ENCODE data around the gene ZFAND2A.
"Not testable (repeated sequence)": the region's sequence is repeated elsewhere in the genome, so short reads cannot be mapped to it uniquely, and the experiment has no call there.

ZFAND2A gene

DNA sequence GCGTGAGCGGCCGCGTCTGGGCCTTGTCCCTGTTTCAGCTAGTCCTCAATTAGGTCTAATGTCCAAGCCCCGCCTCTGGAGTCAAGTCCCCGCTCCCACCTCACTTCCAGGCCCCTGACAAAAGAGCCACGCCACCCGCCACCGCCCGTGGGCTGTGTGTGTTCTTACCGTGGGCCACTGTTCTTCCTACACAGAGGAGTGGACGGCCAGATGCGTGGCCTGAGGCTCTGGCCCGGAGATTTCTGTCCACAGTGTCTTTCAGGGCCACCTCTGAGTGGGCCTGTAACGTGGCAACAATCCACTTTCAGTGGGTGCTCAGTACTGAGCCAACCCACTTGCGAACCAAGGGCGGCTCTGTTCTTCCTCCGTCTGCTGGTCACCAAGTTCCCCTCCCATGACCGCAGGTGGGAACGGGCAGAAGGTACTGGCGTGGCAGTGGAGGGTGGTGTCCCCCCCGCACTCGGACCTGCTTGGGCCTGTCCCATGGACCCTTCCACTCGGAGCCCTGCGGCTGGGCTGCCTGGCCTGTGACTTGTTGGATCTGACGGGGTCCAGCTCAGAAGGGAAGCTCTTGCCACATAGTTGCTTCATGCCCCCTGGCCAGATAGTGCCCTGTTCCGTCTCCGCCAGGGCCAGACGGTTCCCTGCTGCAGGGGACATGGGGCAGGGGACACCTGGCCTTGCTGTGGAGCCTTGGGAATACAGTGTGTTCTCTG lies 15.0 kb upstream of the ZFAND2A start:
- no peak for DNase-seq

DNA sequence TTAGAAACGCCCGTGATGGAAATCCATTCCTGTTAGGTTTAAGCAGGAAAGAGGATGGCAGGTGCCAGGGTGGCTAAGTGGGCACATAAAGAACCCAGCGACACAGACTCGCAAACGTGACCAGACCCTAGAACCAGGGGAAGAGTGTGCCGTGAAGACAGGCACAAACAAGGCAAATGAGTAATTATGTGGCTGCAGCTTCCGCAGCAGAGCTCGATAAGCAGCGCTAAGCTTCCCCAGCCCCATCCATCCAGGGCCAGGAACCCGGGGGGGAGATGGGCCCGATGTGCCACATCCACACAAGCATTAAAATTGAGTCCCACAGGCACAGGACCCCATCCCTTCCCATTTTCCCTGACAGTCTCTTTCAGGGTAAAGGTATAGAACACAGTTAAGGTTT lies 14.0 kb upstream of the ZFAND2A start:
- no peak for DNase-seq

DNA sequence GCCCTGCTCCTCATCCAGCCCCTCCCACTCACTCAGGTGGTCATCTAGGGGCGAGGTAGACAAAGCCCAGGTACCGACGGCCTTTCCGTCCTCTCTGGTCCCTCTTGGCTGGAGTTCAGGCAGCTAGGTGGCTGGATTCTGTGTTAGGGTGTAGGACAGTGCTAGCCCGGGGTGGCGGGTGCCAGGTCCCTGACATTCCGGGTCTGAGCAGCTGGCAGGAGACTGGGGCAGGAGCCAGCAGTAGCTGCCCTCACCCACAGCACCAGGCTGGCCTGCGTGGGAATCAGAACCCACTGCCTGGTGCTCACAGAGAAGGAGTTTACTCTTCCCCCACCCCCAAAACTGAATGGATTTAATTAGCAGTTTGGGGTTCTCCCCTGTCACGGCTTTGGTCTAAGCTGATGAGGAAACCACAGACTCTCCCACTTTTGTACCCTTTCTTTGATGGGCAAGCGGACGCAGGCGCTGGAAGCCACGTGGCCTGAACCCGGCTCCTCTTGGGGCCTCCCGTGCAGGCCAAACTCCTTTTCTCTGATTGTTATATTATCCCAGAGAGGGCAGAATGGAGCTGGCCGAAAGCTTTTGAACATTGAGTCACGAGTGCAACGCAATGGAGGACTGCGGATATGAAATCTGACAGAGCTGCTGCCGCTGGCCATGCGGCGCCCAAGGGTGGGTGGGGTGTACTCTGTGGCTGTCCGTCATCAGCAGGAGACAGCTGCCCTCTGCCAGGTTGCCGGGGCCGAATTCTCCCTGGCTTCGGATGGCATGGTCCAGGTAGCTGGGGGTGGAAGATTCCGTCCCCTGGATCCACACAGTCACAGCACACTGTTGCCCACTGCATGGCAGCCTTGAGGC lies 12.9 kb upstream of the ZFAND2A start:
- DNase-seq: no peak

DNA sequence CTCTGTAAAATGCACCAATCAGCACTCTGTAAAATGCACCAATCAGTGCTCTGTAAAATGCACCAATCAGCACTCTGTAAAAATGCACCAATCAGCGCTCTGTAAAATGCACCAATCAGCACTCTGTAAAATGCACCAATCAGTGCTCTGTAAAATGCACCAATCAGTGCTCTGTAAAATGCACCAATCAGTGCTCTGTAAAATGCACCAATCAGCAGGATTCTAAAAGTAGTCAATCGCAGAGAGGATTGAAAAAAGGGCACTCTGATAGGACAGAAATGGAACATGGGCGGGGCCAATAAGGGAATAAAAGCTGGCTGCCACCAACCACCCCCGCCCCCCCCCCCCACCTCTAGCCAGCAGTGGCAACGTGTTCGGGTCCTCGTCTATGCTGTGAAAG lies 11.5 kb upstream of the ZFAND2A start:
- not testable (repeated sequence) for DNase-seq

DNA sequence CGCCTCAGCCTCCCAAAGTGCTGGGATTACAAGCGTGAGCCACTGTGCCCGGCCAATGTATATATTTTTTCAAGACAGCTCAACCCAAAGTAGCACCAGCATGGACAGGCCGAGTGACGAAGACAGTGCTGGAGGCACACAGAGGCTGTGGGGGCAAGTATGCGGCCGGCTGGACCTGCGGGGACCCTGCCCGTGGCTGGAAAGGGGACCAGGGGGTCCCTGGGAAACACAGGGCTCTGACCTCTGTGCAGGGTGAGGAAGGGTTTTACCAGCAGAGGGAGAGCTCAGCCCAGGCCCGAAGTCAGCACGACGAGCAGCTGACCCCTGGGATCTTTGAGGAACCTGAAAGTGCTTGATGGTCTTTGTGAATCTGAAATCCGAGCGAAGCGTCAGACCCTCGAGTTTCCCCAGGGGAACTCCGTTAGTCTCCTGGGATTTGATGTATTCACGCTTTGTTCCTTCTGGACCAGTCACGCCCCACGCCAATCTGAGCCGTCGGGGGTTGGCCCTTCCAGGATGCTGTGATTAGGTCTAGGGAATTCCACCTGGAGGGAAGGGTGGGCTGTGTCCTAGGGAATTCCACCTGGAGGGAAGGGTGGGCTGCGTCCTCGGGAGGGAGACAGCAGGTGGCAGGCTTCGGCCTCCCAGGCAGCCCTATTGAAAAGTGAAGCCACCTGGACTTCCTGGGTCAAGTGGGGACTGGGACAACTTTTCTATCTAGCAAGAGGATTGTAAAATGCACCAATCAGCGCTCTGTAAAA lies 10.9 kb upstream of the ZFAND2A start:
- no peak for DNase-seq

DNA sequence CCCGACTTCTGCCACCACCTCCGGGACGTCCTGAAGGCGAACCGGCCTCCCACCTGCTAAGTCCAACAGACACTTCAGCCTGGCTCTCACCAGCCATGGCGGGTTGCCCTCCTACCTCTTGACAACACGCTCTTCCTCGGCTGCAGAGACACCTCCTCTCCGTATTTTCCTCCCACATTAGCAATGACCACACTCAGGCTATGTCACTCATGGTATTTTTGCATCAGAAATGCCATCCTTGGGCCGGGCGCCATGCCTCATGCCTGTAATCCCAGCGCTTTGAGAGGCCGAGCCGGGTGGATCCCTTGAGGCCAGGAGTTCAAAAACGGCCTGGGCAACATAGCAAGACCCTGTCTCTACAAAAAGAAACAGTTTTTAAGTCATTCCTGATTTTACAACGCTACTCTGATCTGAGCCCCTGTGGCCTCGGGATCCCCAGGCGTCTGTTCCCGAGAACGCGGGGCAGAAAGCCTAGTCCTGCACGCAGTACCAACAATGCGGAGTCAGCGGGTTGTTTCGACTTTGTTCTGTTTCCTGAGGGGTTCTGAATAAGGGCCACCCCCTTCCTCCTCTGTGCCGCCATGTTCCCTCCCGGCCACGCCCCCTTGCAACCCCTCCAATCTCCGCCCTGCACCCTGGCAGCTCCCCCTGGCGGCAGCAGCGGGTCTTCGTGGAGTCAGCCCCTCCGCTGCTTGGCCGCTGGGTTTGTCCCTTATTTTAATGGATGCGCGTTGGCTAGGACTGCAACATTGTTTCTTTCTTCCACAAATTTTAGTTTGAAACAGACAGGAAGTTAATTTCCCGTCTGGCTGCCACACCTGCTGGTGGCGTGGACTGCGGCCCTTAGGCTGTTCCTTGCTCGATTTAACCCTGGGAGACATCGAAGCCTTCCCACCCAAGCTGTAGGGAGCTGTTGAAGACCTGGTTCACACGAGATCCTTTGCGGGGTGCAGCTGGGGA lies 9.7 kb upstream of the ZFAND2A start:
- DNase-seq: peak; percentile 69

DNA sequence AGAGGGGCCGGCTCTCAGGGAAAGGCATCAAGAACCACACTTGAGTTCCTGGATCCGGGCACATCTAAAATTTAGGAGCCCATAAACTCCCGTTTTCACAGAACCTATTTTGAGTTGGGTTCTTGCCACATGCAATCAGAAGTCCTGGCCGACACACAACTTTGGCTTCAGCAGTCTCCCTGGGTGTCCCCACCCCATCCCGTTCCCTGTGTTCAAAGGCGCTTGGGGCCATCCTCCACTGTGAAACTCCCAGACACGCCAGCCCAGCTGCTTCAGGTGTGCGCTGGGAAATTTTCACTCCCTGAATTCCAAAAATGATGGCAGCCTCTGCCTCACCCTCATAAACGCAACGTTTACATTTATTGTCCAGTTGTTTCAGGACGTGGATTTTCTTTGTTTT lies 8.4 kb upstream of the ZFAND2A start:
- no peak for DNase-seq

DNA sequence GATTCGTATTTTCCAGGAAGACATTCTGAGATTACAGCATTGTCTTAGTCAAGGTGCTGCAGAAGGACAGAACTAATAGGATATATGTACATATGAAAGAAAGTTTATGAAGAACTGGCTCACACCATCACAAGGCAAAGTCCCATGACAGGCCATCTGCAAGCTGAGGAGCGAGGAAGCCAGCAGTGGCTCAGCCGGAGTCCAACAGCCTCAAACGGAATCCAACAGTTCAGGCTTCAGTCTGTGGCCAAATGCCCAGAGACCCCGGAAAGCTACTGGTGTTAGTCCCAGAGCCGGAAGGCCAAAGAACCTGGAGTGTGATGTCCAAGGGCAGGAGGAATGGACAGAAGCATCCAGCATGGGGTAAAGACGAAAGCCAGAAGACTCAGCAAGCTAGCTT lies 4.4 kb upstream of the ZFAND2A start:
- DNase-seq: no peak

DNA sequence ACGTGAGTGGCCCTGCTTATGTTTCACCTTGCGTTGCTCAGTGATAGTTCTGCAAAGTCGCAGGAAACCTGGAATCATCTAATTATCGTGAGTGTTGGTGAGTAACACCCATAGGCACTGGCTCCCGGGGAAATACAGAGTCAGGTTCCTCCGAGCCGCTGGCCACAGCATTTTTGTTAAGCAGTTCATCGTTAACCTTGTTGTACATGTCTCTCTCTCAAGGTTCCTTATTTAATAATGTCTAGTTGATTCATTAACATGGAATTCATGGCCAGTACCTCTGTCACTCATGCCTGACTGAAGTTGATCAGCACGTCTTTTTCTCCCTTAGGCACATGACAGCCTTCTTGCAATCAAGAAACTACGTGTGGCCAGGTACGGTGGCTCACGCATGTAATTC lies 3.1 kb upstream of the ZFAND2A start:
- DNase-seq: no peak

DNA sequence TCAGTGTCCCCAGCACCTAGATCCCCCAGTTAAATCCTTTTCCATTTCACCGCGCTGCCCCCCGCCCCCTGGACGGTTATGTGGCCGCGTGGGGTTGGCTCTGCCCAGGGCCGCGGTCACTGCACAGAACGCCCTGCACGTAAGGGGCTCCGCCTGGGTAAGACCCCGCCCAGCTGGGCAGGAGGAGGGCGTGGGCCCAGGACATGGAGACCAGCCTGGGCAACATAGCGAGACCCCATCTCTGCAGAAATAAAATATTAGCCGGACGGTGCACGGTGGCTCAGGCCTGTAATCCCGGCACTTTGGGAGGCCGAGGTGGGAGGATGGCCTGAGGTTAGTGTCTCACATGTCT lies 650 bp upstream of the ZFAND2A start:
- peak; percentile 39 for DNase-seq

DNA sequence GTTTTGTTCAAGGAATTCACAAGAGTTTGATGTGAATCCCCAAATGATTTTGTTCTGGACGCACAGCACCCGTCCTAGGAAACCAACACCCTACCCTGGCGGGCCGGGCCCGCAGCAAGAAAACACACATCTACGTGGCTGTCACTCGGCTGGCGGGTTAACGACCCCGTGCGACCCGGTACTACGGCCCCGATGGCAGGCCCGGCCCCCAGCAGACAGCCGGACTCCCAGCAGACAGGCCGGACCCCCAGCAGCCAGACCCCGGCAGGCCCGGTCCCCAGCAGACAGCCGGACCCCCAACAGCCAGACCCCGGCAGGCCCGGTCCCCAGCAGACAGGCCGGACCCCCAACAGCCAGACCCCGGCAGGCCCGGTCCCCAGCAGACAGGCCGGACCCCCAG lies 765 bp downstream of the ZFAND2A start:
- not testable (repeated sequence) for DNase-seq

DNA sequence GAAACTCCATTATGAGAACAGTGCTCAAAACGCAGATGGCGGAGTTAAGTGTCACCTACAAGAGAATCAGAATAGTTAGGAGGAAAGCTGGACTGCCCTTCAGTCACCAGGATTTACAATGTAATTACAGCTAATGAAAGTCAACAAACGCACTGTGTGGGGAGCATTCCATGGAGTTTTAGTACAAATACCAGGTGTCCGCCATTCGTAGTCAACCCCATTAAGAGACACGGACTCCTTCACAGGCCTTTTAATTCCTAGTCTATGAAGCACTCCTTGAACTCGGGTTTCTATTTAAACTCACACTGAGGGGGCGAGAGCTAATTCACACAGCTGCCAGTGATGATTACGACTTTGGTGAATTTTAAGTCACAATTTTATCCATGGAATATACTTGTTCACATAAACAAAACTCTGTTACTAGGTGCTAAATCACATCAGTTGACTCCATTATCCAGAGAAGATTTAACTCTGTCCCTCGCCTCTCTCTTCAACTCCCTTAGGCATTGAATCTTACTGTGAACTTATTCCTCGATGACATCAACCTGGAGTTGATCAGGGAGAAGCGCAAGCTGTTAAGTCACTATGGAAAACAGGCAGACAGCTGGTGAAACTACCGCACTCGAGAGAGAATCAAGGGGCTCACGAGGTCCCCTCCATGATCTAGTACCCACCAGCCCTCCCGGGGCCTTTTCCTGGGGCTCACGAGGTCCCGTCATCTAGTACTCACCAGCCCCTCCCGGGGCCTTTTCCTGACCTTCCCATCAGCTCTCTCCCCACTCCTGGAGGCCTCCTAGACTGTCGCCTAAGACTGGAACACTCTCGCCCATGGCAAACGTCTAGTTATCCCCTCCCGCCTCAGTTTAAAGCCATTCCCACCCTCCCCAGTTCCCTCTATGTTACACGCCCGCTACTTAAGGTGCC lies 1.5 kb downstream of the ZFAND2A start:
- DNase-seq: no peak

DNA sequence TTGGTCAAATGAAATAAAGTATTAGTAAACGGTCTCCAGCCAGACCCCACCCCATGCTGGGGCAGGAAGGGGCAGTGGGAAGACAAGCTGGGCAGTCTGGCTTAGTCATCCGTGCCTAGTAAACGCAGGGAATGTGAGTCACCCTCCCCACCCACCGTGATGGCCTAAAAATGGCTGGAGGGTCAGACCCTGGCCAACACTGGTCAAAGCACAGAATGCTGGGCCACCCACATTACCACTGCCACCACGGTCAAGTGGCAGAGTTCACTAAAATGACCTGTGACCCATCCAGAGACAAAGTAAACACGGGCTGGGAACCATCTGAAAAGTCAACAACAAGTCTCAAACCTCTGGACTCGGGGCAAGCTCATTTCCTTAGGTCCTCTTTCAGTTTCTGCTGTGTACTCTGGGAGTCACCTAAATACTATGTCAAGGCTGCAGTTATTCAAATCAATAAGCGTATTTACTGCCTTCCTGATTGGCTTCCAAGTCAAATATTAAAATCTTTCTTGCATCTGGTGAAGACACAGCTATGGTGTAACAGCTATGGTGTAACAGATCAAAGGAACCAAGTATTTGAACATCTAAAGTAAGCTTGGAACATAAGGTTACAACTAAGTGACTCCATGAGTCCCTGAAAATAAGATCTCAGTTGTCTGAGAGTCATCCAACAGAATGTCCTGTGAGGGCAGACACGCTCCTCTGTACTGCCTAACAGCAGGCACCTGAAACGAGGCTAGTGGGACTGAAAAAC lies 3.0 kb downstream of the ZFAND2A start:
- no peak for DNase-seq

DNA sequence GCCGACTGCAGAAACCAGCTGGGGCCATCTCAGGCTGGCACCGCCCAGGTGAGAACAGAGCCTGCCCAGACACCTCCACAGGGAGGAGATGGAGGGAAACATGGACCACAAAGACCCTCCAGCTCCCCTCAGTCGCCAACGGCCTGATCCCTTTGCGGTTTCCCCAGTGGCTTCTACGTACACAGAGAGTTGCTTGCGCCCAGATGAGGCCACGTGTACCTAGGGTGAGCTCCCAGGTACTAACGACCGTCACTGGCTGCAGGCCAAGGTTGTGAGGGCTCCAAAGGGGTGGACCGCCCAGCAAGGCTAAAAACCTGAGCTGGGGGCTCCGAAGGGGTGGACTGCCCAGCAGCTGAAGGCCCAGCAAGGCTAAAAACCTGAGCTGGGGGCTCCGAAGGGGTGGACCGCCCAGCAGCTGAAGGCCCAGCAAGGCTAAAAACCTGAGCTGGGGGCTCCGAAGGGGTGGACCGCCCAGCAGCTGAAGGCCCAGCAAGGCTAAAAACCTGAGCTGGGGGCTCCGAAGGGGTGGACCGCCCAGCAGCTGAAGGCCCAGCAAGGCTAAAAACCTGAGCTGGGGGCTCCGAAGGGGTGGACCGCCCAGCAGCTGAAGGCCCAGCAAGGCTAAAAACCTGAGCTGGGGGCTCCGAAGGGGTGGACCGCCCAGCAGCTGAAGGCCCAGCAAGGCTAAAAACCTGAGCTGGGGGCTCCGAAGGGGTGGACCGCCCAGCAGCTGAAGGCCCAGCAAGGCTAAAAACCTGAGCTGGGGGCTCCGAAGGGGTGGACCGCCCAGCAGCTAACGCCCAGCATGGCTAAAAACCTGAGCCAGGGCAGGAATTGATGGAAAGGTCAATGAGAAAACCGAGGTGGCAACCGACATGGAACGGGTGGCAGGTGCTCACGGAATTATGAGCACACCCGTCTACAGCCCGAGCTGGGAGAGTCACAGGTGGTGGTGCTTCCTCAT lies 3.9 kb downstream of the ZFAND2A start:
- not testable (repeated sequence) for DNase-seq

DNA sequence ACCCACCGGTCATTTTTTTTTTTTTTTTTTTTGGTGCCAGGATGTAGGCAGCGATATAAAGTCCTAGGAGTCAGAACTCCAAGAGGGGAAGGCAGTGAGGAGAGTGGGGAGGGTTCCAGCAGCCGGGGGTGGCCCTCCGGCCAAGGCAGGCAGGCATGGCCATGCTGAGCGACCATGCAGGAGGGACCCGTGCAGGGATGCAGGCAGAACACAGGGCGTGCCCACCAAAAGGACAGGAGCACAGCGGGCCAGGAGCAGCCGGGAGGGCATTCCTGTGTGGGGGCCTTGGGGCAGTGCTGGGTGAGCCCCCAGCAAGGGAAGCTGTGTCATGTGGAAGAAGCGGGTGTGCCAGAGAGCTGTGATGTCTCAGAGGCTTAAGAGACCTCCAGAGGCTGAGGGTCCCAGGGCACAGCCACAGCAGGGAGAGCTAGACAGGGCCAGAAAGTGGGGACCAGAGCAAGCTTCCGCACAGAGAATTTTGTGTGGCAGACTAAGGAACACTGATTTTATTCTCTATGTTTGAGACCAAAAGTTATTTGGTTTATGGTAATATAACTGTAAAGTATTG lies 5.7 kb downstream of the ZFAND2A start:
- DNase-seq: no peak

DNA sequence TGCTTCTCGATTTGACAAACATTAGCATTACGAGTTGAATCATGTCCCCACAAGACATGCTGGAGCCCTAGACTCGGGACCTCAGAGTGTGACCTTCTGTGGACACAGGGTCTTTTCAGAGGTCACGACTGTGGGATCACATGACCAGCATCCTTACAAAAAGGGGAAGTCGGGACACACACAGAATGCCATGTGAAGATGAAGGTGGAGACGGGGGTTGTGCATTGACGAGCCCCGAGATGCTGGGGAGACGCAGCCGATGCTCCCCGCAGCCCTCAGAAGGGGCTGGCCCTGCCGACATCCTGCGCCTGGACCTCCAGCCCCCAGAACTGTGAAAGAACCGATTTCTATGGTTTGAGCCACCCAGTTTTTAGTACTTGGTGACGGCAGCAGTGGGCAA lies 7.5 kb downstream of the ZFAND2A start:
- no peak for DNase-seq

DNA sequence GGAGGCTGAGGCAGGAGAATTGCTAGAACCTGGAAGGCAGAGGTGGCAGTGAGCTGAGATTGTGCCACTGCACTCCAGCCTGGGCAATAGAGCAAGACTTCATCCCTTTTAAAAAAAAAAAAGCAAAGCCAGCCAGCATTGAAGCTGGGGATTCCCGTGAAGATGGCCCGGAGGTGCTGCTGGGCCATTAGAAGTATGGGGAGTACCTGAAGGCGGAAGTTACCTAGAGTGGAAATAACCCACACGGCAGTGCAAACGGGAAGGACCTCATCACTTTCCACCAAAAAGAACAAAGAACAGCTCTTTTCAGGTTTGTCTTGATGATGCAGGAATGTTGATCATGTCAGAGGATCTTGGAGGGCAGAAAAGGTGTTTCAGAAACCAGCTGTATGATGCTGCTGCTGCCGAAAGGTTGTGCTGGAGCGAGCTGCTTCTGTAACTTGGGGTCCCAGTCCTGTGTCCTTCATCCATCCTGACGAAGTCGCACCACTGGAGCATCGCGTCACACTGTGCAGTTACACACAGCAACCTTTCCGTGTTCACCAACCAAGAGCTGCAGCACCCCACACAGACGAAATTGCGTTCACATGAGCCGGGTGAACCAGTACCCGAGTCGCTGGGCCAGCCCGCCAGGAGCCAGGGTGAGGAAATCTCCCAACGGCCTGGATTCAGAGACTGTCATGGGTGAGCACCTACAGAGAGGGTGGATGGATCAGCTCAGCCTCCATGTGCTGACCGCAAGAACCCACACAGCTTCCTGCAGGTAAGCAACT lies 8.2 kb downstream of the ZFAND2A start:
- no peak for DNase-seq

DNA sequence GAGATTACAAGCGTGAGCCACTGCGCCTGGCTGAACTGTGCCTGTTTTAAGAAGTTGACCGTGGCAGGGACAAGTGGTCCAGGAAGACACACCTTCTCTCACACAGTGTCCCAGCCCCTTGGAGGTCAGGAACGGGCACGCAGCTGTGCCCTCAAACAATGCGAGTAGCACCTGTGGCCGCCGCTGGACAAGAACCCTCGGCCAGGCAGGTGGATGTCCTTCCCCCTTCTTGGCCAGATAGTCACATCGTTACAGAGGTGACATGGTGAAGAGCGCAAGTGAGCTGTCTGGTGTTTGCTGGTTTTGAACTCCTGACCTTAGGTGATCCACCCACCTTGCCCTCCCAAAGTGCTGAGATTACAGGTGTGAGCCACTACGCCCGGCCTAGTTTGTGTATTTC lies 8.8 kb downstream of the ZFAND2A start:
- DNase-seq: no peak

Measured in fibroblast of skin of scalp (primary cell).